NT2/D1 (cell line): Measurements from ENCODE around the gene KIF1A.

ENCODE experiments used
- DNase-seq: peaks from one replicate; pipeline ENCODE4 v3.0.0-alpha.2; 2011; ENCODE audit warnings: low read depth, low spot score
- H3K27me3 ChIP-seq: 2 replicates; pipeline ENCODE4 v1.6.0; 2011; ENCODE audit warnings: mild to moderate bottlenecking; ENCODE audit not compliant: insufficient read length, insufficient read depth
- H3K36me3 ChIP-seq: 2 replicates; pipeline ENCODE4 v1.6.1; 2011; ENCODE audit warnings: mild to moderate bottlenecking, low read length, mixed read lengths; ENCODE audit not compliant: insufficient read depth, insufficient read length
- H3K4me1 ChIP-seq: 2 replicates; pipeline ENCODE4 v1.5.1; 2011; ENCODE audit not compliant: insufficient read depth, insufficient read length
- H3K4me3 ChIP-seq: 2 replicates; pipeline ENCODE4 v1.5.1; 2011; ENCODE audit warnings: low read depth; ENCODE audit not compliant: insufficient read length
- H3K9ac ChIP-seq: 2 replicates; pipeline ENCODE4 v1.6.0; 2011; ENCODE audit warnings: low read depth; ENCODE audit not compliant: insufficient read length
- H3K9me3 ChIP-seq: 2 replicates; pipeline ENCODE4 v1.5.1; 2011; ENCODE audit warnings: mild to moderate bottlenecking, low read length; ENCODE audit not compliant: insufficient read depth
- SUZ12 ChIP-seq: IDR thresholded peaks from 2 replicates; pipeline ENCODE4 v1.6.1; 2011; ENCODE audit not compliant: insufficient read length, insufficient read depth; ENCODE audit errors: extremely low read depth
- YY1 ChIP-seq: IDR thresholded peaks from 2 replicates; pipeline ENCODE4 v1.6.1; 2011; ENCODE audit not compliant: insufficient read length, insufficient read depth
- ZNF274 ChIP-seq: IDR thresholded peaks from 2 replicates; pipeline ENCODE4 v1.6.1; 2011; ENCODE audit warnings: mild to moderate bottlenecking, low read depth, low read length

Gene KIF1A

DNA sequence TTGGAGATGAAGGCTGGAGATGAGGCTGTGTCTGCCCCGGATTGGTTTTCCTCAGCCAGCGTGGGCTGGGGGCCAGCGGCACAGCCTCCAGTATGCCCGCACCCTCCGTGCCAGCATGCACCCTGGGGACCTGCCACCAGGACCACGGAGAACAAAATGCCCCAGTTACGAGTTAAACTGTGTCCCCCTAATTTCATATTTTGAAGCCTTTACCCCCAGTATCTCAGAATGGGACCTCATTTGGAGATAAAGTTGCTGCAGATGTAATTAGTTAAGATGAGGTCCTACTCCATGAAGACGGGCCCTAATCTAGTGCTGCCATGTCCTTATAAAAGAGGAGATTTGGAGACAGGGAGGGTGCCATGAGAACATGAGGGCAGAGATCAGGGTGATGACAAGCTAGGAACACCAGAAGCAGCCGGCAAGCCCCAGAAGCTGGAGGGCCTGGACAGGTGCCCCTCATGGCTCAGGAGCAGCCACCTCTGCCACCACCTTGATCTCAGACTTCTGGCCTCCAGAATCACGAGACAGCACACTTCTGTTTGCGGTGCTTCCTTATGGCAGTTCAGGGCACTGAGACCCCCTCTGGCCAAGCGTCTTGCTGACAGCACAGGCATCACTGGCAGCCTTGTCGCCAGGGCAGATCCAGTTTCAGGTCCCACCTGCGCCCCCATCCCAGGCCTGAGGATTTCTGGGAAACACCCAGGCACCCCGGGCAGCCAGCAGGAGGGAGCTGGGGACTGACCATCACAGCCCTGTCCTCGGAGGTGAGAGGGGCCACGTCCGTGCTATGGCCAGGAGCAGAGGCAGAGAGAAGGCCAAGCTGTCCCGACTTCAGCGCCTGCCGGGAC, 29.4 kb downstream of the KIF1A start:
- H3K4me3 ChIP-seq: no peak overlapping the region
- H3K9me3 ChIP-seq: no peaks in the 10 kb centered on the region
- H3K4me1 ChIP-seq: peaks cover 10% of the 10 kb centered on the region
- no peak for DNase-seq
- no peaks in the 10 kb centered on the region for H3K27me3 ChIP-seq
- no peak overlapping the region for H3K9ac ChIP-seq
- H3K36me3 ChIP-seq: no peaks in the 10 kb centered on the region
- TF ChIP-seq YY1 (no peak), SUZ12 (no peak), ZNF274 (no peak)

DNA sequence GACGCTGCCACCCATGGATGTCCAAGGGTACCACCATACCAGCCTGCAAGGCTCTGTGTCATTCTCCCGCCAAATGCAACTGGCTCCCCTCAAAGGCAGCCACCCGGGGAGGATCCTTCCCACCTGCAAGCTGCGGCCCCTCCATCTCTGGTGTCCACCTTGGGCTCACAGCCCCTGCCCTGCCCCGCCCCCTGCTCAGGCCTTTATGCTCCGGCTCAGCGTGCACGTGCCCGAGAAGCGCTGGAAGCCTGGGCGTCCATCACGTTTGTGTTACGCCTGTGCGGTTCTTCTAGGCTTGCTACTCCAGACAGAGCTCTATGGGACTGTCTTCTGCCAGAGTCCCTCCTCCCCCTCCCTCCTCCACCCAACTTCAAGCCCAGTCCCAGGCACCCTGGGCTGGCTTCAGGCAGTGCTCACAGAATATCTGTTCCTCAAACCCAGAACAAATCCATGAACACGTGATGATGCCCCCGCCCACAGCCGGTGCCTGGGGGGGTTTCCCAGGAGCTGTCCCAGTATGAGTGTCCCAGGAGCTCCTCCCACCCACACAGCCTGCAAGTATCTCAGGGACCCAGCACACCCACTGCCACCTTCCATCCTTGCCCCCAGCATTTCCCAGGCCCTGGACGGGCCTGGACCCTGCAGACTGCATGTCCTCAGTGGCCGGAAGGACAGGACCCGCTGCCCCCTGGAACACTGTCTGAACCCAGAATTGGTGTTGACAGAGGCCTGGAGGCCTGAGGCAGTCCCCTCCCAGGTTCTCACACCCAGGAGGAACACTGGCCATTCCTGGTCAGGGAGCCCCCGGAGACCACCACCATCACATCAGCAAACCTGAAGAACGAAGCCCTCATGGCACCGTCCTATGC, 30.3 kb downstream of the KIF1A start:
- DNase-seq: no peak
- no peak for TF ChIP-seq SUZ12
- TF ChIP-seq YY1: no peak
- TF ChIP-seq ZNF274: no peak
- no peak overlapping the region for H3K4me3 ChIP-seq

DNA sequence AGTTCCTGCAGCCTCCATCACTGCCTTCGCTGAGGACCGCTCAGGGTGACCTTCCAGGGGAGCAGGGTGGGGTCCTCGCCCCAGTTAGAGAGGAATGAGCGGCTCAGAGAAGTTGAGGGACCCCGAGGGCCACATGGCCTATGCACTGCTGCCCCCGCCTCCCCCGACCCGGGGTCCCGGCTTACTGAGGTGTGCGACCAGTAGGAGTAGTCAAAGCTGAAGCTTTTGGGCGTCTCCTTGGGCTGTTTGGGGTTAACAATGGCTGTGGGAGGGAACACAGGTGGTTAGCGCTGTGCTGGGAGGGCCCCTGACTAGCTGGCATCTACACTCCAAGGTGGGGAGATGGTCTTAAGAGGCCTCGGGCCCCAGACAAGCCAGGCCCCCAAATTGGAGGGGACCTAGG, 31.0 kb downstream of the KIF1A start:
- no peaks in the 10 kb centered on the region for H3K9me3 ChIP-seq
- DNase-seq: no peak
- no peaks in the 10 kb centered on the region for H3K27me3 ChIP-seq
- TF ChIP-seq YY1 (no peak), SUZ12 (no peak), ZNF274 (no peak)
- no peak overlapping the region for H3K4me3 ChIP-seq
- H3K36me3 ChIP-seq: no peaks in the 10 kb centered on the region
- H3K9ac ChIP-seq: no peak overlapping the region
- peaks cover 10% of the 10 kb centered on the region for H3K4me1 ChIP-seq

More for the DNA sequence above, 30.3 kb downstream of the KIF1A start:
- Histone ChIP-seq H3K27me3 (no peaks in the 10 kb centered on the region), H3K36me3 (no peaks in the 10 kb centered on the region), H3K4me1 (peaks cover 10% of the 10 kb centered on the region), H3K9me3 (no peaks in the 10 kb centered on the region), H3K9ac (no peak overlapping the region)

DNA sequence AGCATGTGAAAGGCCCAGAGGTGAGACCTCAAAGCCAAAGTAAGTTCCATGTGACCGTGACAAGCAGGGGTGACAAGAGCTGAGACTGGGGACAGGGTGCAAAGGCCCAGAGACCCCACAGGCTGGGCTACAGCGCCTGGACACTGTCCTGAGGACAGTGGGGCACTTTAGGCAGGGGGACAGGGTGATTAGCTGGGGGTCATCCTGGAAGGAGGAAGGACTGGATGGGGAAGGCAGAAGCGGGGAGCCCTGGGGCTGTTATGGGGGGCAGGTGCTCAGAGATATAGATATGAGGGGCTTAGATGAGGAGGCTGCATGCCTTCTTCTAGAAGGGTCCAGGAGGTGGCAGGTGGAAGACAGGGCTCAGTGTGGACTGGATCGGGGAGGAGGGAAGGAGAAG, 31.5 kb downstream of the KIF1A start:
- Histone ChIP-seq H3K4me1 (peaks cover 10% of the 10 kb centered on the region), H3K9me3 (no peaks in the 10 kb centered on the region), H3K4me3 (no peak overlapping the region), H3K36me3 (no peaks in the 10 kb centered on the region), H3K27me3 (no peaks in the 10 kb centered on the region), H3K9ac (no peak overlapping the region)
- TF ChIP-seq YY1 (no peak), SUZ12 (no peak), ZNF274 (no peak)
- no peak for DNase-seq

DNA sequence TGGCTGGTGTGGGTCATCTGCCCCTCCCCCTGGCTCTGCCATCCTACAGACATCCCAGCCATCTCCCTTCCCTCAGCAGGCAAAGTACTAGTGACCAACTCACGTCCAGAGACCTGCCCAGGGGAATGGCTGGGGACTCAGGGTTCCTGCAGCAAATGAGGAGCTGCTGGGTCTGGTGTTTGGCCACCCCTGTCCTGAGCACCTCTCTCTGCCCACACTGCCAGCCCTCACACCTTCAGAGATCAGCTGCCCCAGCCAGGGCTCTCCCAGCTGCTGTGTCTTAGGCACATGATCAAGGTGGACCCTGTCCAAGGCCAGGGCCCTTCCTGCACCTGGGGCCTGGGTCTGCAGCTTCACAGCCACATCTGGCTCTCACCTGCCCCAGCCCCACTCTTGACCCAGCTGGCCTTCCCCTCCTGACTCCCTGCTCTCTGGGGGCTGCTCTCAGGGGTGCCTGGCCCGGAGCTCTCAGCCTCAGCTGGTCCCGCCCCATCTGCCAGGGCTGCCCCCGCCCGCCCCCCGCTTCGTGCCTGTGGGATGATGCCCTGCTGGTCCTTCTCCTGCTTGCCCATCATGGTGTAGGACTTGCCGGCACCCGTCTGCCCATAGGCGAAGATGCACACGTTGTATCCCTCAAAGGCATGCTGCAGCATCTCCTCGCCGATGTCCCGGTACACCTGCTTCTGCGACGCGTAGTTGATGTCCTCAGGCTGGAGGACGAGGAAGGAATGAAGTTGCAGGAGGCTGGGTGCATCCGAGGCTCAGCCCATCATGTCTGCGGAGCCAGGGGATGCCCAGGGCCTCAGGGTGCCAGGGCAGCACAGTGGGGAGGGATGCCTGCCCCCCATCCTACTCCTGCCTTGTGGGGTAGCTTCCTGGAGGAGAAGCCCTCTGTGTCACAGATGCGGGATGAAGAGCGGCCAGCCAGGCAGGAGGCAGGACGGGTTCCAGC, 32.2 kb downstream of the KIF1A start:
- Histone ChIP-seq H3K27me3 (no peaks in the 10 kb centered on the region), H3K36me3 (no peaks in the 10 kb centered on the region), H3K9me3 (no peaks in the 10 kb centered on the region), H3K9ac (no peak overlapping the region), H3K4me1 (peaks cover 10% of the 10 kb centered on the region), H3K4me3 (no peak overlapping the region)
- TF ChIP-seq ZNF274: no peak
- no peak for TF ChIP-seq SUZ12
- TF ChIP-seq YY1: no peak
- no peak for DNase-seq

DNA sequence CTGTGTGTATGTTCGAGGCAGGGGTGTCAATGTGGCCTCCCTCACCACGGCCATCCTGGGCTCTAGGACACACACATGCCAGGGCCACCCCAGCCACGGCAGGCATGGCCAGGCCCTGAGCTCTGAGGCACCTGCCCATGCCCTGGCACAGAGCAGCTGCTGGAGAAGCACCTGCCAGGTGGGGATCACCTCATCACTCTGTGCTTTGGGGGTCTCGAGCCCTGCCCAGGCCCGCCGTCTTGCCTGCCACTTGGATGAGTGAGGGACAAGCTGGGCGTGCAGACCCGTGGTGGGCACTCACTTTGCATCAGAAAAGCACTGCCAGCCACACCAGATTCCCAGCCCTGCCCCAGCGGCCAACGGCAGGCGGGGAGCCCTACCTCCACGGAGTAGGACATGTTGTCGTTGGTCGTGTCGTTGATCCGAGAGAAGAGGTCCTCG, 33.1 kb downstream of the KIF1A start:
- Histone ChIP-seq H3K4me1 (peaks cover 11% of the 10 kb centered on the region), H3K27me3 (no peaks in the 10 kb centered on the region), H3K4me3 (no peak overlapping the region), H3K9ac (no peak overlapping the region), H3K36me3 (no peaks in the 10 kb centered on the region), H3K9me3 (no peaks in the 10 kb centered on the region)
- TF ChIP-seq SUZ12 (no peak), ZNF274 (no peak), YY1 (no peak)
- no peak for DNase-seq
